Endothelial cell of umbilical vein (primary cell): ENCODE results near the gene G3BP2. TPM values are rescaled to one million over a fixed set of nuclear protein-coding genes. Genes with fewer than 3 reads are reported as not detected.

Source experiments
- BruUV-seq: library from RNA; stranded (reverse); fragments of 400-500 nt; replicated peaks from 2 replicates; lab custom pipeline; 2021; lab: Mats Ljungman, UMichigan
- CTCF ChIA-PET: fragments of 300-600, 350-600 bp; sonication (Branson Sonifier 250); formaldehyde crosslinking; loops from one replicate; lab custom pipeline; 2021; ENCODE audit warnings: antibody characterized with exemption, inconsistent platforms; lab: Charles Lee
- POLR2A ChIA-PET: fragments of 300-600, 350-600 bp; sonication (Branson Sonifier 250); formaldehyde crosslinking; loops from one replicate; lab custom pipeline; 2021; ENCODE audit warnings: antibody characterized with exemption, inconsistent platforms; lab: Charles Lee
- DNase-seq: peaks from one replicate; pipeline ENCODE4 v3.0.0-alpha.2; 2011; ENCODE audit warnings: low read depth, low spot score
- FAIRE-seq: peaks from 2 replicates; lab custom pipeline; 2011; peaks lifted over from hg19 to GRCh38; lab: Jason Lieb, UNC
- H2AFZ ChIP-seq: 2 replicates; pipeline ENCODE4 v1.6.0; 2012; ENCODE audit warnings: low read depth, low read length, control low read depth, inconsistent platforms
- H3K27ac ChIP-seq: 2 replicates; pipeline ENCODE4 v1.5.1; 2011; ENCODE audit warnings: low read depth, mild to moderate bottlenecking, control low read depth, low read length, moderate library complexity; ENCODE audit not compliant: insufficient read depth
- H3K27me3 ChIP-seq, 2 experiments: 2 replicates each; pipeline versions ENCODE4 v1.6.0 to v1.6.1; 2011; ENCODE audit warnings: low read length in 2 of 2, mixed read lengths in 1 of 2; ENCODE audit not compliant: control insufficient read depth in 2 of 2, insufficient read depth in 2 of 2
- H3K36me3 ChIP-seq, 2 experiments: 2 replicates in 1 of 2; 3 replicates in 1 of 2; pipeline ENCODE4 v1.5.1; 2011; ENCODE audit warnings: low read length in 2 of 2, mild to moderate bottlenecking in 1 of 2, moderate library complexity in 1 of 2; ENCODE audit not compliant: control insufficient read depth in 2 of 2, insufficient read depth in 2 of 2; ENCODE audit errors: extremely low read depth in 1 of 2
- H3K4me1 ChIP-seq: 3 replicates; pipeline ENCODE4 v1.5.1; 2011; ENCODE audit warnings: mild to moderate bottlenecking, low read length; ENCODE audit not compliant: control insufficient read depth, insufficient read depth; ENCODE audit errors: extremely low read depth
- H3K4me2 ChIP-seq: 2 replicates; pipeline ENCODE4 v1.6.1; 2011; ENCODE audit warnings: low read length, control low read depth, mixed read lengths; ENCODE audit not compliant: insufficient read depth
- H3K4me3 ChIP-seq, 3 experiments: fragments of 200-600 bp in 1 of 3; sonication (generic), shearing (Covaris generic) in 1 of 3; replicated peaks in 1 of 3; 2 replicates each; pipeline ENCODE4 v1.5.1; 2011 to 2016; ENCODE audit warnings: control low read depth in 3 of 3, low read length in 3 of 3, mild to moderate bottlenecking in 2 of 3, inconsistent platforms in 1 of 3, low read depth in 1 of 3, moderate library complexity in 1 of 3; ENCODE audit not compliant: insufficient read depth in 1 of 3
- H3K79me2 ChIP-seq: 2 replicates; pipeline ENCODE4 v1.6.0; 2012; ENCODE audit warnings: low read length, inconsistent platforms; ENCODE audit not compliant: control insufficient read depth, insufficient read depth
- H3K9ac ChIP-seq: replicated peaks from 2 replicates; pipeline ENCODE3; 2011; ENCODE audit warnings: low read length, control low read depth; ENCODE audit not compliant: insufficient read depth; ENCODE audit errors: extremely low read depth
- H3K9me1 ChIP-seq: replicated peaks from 3 replicates; pipeline ENCODE4 v1.6.0; 2011; ENCODE audit warnings: mild to moderate bottlenecking, low read length; ENCODE audit not compliant: control insufficient read depth, insufficient read depth; ENCODE audit errors: extremely low read depth
- H3K9me3 ChIP-seq: replicated peaks from 2 replicates; pipeline ENCODE4 v1.5.1; 2012; ENCODE audit warnings: low read length, inconsistent platforms; ENCODE audit not compliant: control insufficient read depth, insufficient read depth
- H4K20me1 ChIP-seq: replicated peaks from 2 replicates; pipeline ENCODE3; 2011; ENCODE audit warnings: mild to moderate bottlenecking, low read length; ENCODE audit not compliant: control insufficient read depth, insufficient read depth; ENCODE audit errors: extremely low read depth
- EZH2 ChIP-seq: IDR thresholded peaks from 2 replicates; pipeline ENCODE4 v1.6.1; 2012; ENCODE audit warnings: borderline replicate concordance, low read depth, mild to moderate bottlenecking, moderate library complexity, low read length, inconsistent platforms; ENCODE audit not compliant: severe bottlenecking
- GATA2 ChIP-seq: IDR thresholded peaks from 2 replicates; pipeline ENCODE4 v1.7.0; 2011; ENCODE audit warnings: low read depth, mild to moderate bottlenecking, moderate library complexity, mixed read lengths, low read length; ENCODE audit not compliant: insufficient read length, insufficient read depth
- MAX ChIP-seq: IDR thresholded peaks from 2 replicates; pipeline ENCODE4 v1.6.1; 2011; ENCODE audit not compliant: insufficient read depth, insufficient read length
- POLR2A ChIP-seq: IDR thresholded peaks from 2 replicates; pipeline ENCODE4 v1.6.1; 2012; ENCODE audit warnings: low read depth, mild to moderate bottlenecking, control low read depth, low read length
- POLR2AphosphoS5 ChIP-seq: IDR thresholded peaks from 2 replicates; pipeline ENCODE4 v1.6.1; 2012; ENCODE audit warnings: low read depth, mild to moderate bottlenecking, control low read depth, low read length, moderate library complexity; ENCODE audit not compliant: insufficient read depth
- dilution Hi-C: fragments of 300-500 bp; cut with MboI; formaldehyde crosslinking; loops from one replicate; pipeline ENCODE4 v1.15.0; 2019; ENCODE audit warnings: low sequenced_read_pairs; ENCODE audit not compliant: extremely low pct_ligation_motif_present
- intact Hi-C: fragments of 100-400 bp; cut with micrococcal nuclease; formaldehyde crosslinking; loops from one replicate; pipeline ENCODE4 v1.10.0; 2022
- polyA plus RNA-seq, 4 experiments: library from polyadenylated mRNA; depleted of rRNA in 3 of 4; stranded (reverse) in 3 of 4; unstranded in 1 of 4; fragments of >200 nt; gene quantifications; 2 replicates each; pipeline versions ENCODE4 v1.2.1 to v1.2.3, GENCODE V29; 2011 to 2012; ENCODE audit warnings: missing spikeins in 1 of 4
- total RNA-seq: library from RNA; stranded (reverse); gene quantifications from 2 replicates; pipeline ENCODE4 v1.2.3, GENCODE V29; 2021

The G3BP2 gene
- total and polyA plus RNA-seq, 2 donors (not counting 3 experiments of a cell fraction or from before 2014, with no cell fraction given): 61.1 to 180 TPM

GRCh38 chr4:75675004-75675531 is 1.9 kb upstream of the G3BP2 start:
- ChIA-PET CTCF (interaction anchor here (0.8 to 2.5 kb wide), 4 partner anchors 8 to 49 kb away, joined by 3 to 12 read pairs (median 7); partner anchors contain the start of gene USO1), POLR2A (interaction anchor here (1.4 kb wide), 1 partner anchor 49 kb away, joined by 3 read pairs; the partner anchor contains the start of gene USO1)
- intact Hi-C loops (no loop called here), dilution Hi-C loops (no loop called here)
- Histone ChIP-seq H4K20me1 (peaks cover 6% of the 10 kb centered on the region), H3K9me3 (no peaks in the 10 kb centered on the region), H3K4me1 (peaks cover 25% of the 10 kb centered on the region), H3K4me3 (no peak overlapping the region), H3K9ac (no peak overlapping the region), H3K27me3 (no peaks in the 10 kb centered on the region), H3K4me2 (no peak overlapping the region), H3K9me1 (no peaks in the 10 kb centered on the region), H3K36me3 (no peaks in the 10 kb centered on the region), H2AFZ (no peak overlapping the region), H3K79me2 (peaks cover 30% of the 10 kb centered on the region), H3K27ac (no peak overlapping the region)
- FAIRE-seq (no peak), DNase-seq (no peak)
- TF ChIP-seq MAX (no peak), EZH2 (no peak), POLR2A (no peak), GATA2 (no peak)
- BruUV-seq: no TSS peak

DNA sequence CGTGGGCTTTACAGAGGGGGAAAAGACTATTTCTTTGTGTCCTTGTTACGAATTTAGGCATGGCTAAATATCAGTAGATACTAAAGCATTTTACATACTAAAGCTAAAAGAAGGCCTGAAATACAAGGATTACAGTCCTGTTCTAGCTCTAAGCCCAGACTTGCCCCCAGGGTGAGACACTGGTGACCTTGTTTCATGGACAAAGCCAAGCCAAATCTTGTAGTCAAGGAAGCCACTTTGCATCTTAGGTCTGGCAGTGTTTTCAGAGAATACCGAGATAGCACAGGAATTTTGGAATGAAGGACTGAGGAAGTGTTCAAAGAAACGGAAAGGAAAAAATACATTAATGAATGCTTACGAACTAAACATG is 733 bp upstream of the G3BP2 start:
- Histone ChIP-seq H4K20me1 (peaks cover 6% of the 10 kb centered on the region), H3K4me1 (peaks cover 25% of the 10 kb centered on the region), H3K9me3 (no peaks in the 10 kb centered on the region), H3K9ac (peak overlapping the region; percentile 83), H3K36me3 (no peaks in the 10 kb centered on the region), H3K27me3 (no peaks in the 10 kb centered on the region), H3K4me2 (peak overlapping the region; percentile 82), H3K4me3 (peak overlapping the region in 2 of 3 experiments; percentile 30 to 75), H3K79me2 (peaks cover 41% of the 10 kb centered on the region), H2AFZ (peak overlapping the region; percentile 91), H3K9me1 (no peaks in the 10 kb centered on the region), H3K27ac (peak overlapping the region; percentile 83)
- TSS peak; percentile 92 for BruUV-seq
- no peak for FAIRE-seq
- intact Hi-C loops (loop anchor here (1.0 to 5.0 kb wide), 5 partner anchors 29 to 173 kb away; partner anchors contain the start of genes RCHY1, THAP6 and USO1), dilution Hi-C loops (no loop called here)
- ChIA-PET CTCF (interaction anchor here (0.6 to 7.1 kb wide), 5 partner anchors 9 to 50 kb away, joined by 3 to 65 read pairs (median 6); partner anchors contain the start of gene USO1), POLR2A (interaction anchor here (0.6 to 2.0 kb wide), 6 partner anchors 9 to 78 kb away, joined by 3 to 10 read pairs (median 5); partner anchors contain the start of gene USO1)
- DNase-seq: no peak
- TF ChIP-seq POLR2AphosphoS5 (no peak), GATA2 (no peak), MAX (no peak)
